DND-41 (cell line): ENCODE data around the gene TAF1B.

Source experiments
- ATAC-seq: fragments of 200-7000 bp; cut with Tn5 transposase; 3 replicates; pipeline ENCODE4 v1.9.1; 2021; ENCODE audit warnings: low read depth; ENCODE audit not compliant: insufficient read depth
- DNase-seq: peaks from one replicate; pipeline ENCODE4 v3.0.0-alpha.2; 2020
- H2AFZ ChIP-seq: 2 replicates; pipeline ENCODE4 v1.6.0; 2012; ENCODE audit warnings: low read depth, low read length
- H3K27ac ChIP-seq: 2 replicates; pipeline ENCODE4 v1.5.1; 2012; ENCODE audit warnings: low read length, inconsistent platforms
- H3K27me3 ChIP-seq: fragments of 200-600 bp; sonication (generic); 2 replicates; pipeline ENCODE4 v1.6.0; 2012; ENCODE audit warnings: low read length, mild to moderate bottlenecking, inconsistent platforms; ENCODE audit not compliant: insufficient read depth, poor library complexity
- H3K36me3 ChIP-seq: 2 replicates; pipeline ENCODE4 v1.5.1; 2012; ENCODE audit warnings: low read length, inconsistent platforms; ENCODE audit not compliant: insufficient read depth
- H3K4me1 ChIP-seq: 2 replicates; pipeline ENCODE4 v1.5.1; 2012; ENCODE audit warnings: mild to moderate bottlenecking, low read length; ENCODE audit not compliant: insufficient read depth
- H3K4me2 ChIP-seq: 2 replicates; pipeline ENCODE4 v1.6.0; 2012; ENCODE audit warnings: mild to moderate bottlenecking, moderate library complexity, low read length, inconsistent platforms; ENCODE audit not compliant: insufficient read depth
- H3K4me3 ChIP-seq, 2 experiments: fragments of 200-600 bp in 1 of 2; shearing (Covaris generic) in 1 of 2; 2 replicates each; pipeline ENCODE4 v1.5.1; 2012 to 2016; ENCODE audit warnings: inconsistent platforms in 2 of 2, low read length in 2 of 2, mild to moderate bottlenecking in 2 of 2, low read depth in 1 of 2, moderate library complexity in 1 of 2
- H3K79me2 ChIP-seq: 2 replicates; pipeline ENCODE4 v1.6.0; 2012; ENCODE audit warnings: low read length, inconsistent platforms; ENCODE audit not compliant: insufficient read depth
- H3K9ac ChIP-seq: 2 replicates; pipeline ENCODE4 v1.6.0; 2012; ENCODE audit warnings: low read depth, mild to moderate bottlenecking, inconsistent platforms, low read length, moderate library complexity
- H3K9me3 ChIP-seq: 2 replicates; pipeline ENCODE4 v1.5.1; 2012; ENCODE audit warnings: low read length, moderate library complexity, mild to moderate bottlenecking, inconsistent platforms; ENCODE audit not compliant: insufficient read depth, severe bottlenecking
- H4K20me1 ChIP-seq: 2 replicates; pipeline ENCODE4 v1.6.0; 2012; ENCODE audit warnings: low read length; ENCODE audit not compliant: insufficient read depth
- CTCF ChIP-seq: IDR thresholded peaks from 2 replicates; pipeline ENCODE4 v1.5.1; 2012; ENCODE audit warnings: borderline replicate concordance, low read length, moderate library complexity, mild to moderate bottlenecking; ENCODE audit not compliant: poor library complexity, severe bottlenecking; ENCODE audit errors: extremely low read depth
- EZH2 ChIP-seq: IDR thresholded peaks from 3 replicates; pipeline ENCODE4 v1.6.1; 2012; ENCODE audit warnings: borderline replicate concordance, low read depth, mild to moderate bottlenecking, moderate library complexity, low read length, inconsistent platforms; ENCODE audit not compliant: severe bottlenecking

Gene TAF1B

DNA sequence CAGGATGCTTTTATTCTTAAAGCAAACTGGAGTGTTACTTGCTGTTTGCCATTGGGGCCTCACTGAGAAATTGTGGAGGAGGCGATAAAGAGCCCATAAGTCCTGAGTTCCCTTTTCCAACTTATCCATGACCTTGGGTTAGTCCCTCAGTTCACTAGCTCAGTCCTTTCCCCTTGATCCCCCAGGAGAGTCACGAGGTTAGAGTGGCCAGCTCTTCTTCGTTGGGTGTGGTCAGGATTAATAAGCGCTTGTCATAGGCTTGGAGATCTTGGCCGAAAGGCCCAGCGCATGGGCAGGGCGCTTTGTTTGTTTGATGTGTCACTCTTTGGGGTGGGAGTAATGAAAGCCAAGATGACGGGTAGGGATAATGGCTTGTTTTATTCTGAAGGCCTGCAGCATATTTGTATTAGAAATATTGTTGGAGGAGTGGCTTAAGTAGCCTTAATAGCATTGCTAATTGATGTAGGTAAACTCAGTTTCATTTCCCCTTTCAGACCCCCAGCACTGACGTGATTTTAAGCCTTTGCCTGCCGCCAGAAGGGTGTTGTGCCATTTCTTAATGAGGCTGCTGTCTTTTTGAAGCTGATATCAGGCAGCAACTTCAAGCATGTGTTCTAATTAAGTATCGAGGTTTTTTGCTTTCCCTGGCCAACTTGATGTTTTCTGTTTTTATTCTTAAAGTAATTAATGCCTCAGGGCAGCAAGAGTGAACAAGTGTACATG is 123.9 kb downstream of the TAF1B start:
- no peak overlapping the region for H3K27ac ChIP-seq
- no peak for TF ChIP-seq EZH2
- no peak for TF ChIP-seq CTCF
- no peak for ATAC-seq
- H3K36me3 ChIP-seq = peaks cover 21% of the 10 kb centered on the region; the same call in 1 of the 2 replicates
- no peaks in the 10 kb centered on the region for H3K27me3 ChIP-seq
- H2AFZ ChIP-seq = no peak overlapping the region
- no peaks in the 10 kb centered on the region for H3K79me2 ChIP-seq
- no peak overlapping the region for H3K9ac ChIP-seq
- no peaks in the 10 kb centered on the region for H3K9me3 ChIP-seq
- DNase-seq = no peak
- H4K20me1 ChIP-seq = no peaks in the 10 kb centered on the region
- no peaks in the 10 kb centered on the region for H3K4me1 ChIP-seq
- no peak overlapping the region for H3K4me2 ChIP-seq
- no peak overlapping the region for H3K4me3 ChIP-seq

DNA sequence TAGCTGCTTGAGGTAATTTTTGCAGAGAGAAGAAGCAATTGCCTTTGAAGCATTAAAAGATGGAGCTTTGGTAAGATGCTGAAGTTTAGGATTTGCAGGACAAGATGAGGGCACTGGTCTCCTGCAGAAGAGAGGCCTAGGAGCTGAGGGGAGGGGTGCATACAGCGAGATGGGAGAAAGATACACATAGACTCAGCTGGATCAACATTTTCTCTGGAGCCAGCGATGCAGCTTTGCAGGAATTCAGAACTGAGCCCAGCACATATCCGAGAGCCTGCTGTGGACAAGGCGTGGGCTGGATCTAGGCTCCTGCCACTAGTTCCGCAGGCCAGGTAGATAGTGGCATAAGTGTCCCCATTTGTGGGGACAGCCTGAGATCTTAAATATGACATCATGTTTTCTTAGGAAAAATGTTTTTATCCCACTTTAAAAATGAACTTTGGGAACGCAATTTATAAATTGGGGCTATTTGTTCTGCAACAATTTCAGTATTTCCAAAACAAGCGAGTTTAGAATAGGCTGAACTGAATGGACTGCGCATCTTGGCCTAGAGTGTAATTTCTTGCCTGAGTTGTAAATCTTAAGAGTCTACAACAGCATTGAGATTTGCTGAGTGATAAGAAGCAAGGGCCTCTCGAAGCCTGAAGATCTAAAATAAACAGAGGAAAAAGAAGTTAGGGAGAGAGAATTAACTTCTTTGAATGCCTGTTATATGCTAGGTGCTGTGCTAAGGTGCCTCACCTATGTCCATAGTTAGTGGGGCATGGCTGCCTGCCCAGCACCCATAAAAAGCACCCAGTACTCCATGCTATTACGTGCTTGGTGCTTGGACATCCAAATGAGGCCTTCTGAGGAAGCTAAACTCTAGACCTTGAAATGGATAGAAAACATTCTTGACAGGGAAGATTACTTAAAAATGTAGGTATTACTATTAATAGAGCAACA is 125.6 kb downstream of the TAF1B start:
- H2AFZ ChIP-seq = no peak overlapping the region
- no peak for ATAC-seq
- TF ChIP-seq CTCF (no peak), EZH2 (no peak)

DNA sequence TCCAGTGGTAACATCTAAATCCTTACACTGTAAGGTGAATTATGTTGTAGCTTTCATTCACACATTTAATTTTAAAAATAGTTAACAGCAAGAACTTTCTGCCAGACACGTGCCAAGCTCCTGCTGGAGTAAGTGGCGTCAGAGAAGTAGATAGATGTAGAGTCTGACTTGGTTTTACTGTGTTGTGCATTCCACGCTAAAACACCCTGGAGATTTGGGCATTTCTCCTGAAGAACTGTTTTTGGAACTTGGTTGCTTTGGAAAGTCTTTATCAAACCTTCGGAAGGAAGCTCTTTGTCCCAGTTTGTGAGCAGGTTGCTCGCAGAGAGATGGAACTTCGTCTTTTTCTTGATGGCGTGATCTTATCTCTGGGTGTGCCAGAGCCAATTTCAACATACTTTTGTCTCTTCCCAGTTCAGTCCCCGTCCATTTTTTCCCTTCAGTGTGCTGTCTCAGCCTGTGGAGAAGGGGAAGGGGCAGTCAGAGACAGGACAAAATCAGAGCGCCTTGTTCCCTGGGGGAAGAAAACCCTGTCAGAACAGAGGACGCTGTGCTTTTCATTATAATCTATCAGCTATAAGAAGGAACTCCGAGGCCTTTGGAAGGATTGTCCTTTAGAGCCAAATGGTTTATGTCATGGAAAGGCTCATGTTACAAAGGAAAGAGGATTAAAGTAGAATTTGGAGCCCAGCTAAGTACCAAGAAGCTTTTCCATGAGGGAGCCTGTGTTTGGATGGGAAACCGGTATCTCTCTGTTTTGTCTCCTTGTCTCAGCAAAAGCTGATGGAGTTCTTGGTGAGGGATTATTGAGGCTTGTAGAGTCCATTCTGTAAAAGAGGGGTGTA is 127.1 kb downstream of the TAF1B start:
- Histone ChIP-seq H3K36me3 (peaks cover 15% of the 10 kb centered on the region; the same call in 1 of the 2 replicates), H3K4me3 (no peak overlapping the region), H3K27ac (no peak overlapping the region), H3K79me2 (no peaks in the 10 kb centered on the region), H3K9ac (no peak overlapping the region), H3K9me3 (no peaks in the 10 kb centered on the region), H4K20me1 (no peaks in the 10 kb centered on the region), H2AFZ (no peak overlapping the region), H3K27me3 (no peaks in the 10 kb centered on the region), H3K4me2 (no peak overlapping the region), H3K4me1 (no peaks in the 10 kb centered on the region)
- no peak for ATAC-seq
- no peak for DNase-seq
- TF ChIP-seq EZH2 (no peak), CTCF (no peak)

More for the DNA sequence above, 125.6 kb downstream of the TAF1B start:
- Histone ChIP-seq H4K20me1 (no peaks in the 10 kb centered on the region), H3K79me2 (no peaks in the 10 kb centered on the region), H3K27ac (no peak overlapping the region), H3K4me2 (no peak overlapping the region), H3K27me3 (no peaks in the 10 kb centered on the region), H3K36me3 (peaks cover 25% of the 10 kb centered on the region; the same call in 1 of the 2 replicates), H3K4me1 (no peaks in the 10 kb centered on the region), H3K4me3 (no peak overlapping the region), H3K9me3 (no peaks in the 10 kb centered on the region), H3K9ac (no peak overlapping the region)
- DNase-seq = no peak
